K562 (cell line): ENCODE measurements around the gene DPYSL3. TPM values are rescaled to one million over a fixed set of nuclear protein-coding genes. Genes with fewer than 3 reads are reported as not detected.

Experiments used
- ATAC-seq: fragments of 200-7000 bp; cut with Tn5 transposase; 3 replicates; pipeline ENCODE4 v1.9.1; 2020; ENCODE audit warnings: moderate library complexity
- BruUV-seq: library from RNA; stranded (reverse); fragments of 400-500 nt; replicated peaks from 2 replicates; lab custom pipeline; 2021; lab: Mats Ljungman, UMichigan
- CTCF ChIA-PET: fragments of 300-600 bp; formaldehyde crosslinking; extraction: SDS; loops from one replicate; lab custom pipeline; 2021; ENCODE audit warnings: low intra/inter-chr PET ratio; lab: Yijun Ruan, JAX
- POLR2A ChIA-PET: fragments of 300-600, 350-650 bp; sonication (Branson Sonifier 250); formaldehyde crosslinking; extraction: SDS; loops from one replicate; lab custom pipeline; 2021; ENCODE audit warnings: antibody characterized with exemption, inconsistent platforms; lab: Yijun Ruan, JAX
- DNase-seq, 4 experiments: peaks; one replicate each; pipeline versions ENCODE4 v3.0.0 to v3.0.0-alpha.2; 2011 to 2018; ENCODE audit warnings: low spot score in 3 of 4, mixed read lengths in 3 of 4; ENCODE audit errors: extremely low read depth in 1 of 4
- FAIRE-seq: peaks from 2 replicates; lab custom pipeline; 2011; peaks lifted over from hg19 to GRCh38; lab: Jason Lieb, UNC
- H2AFZ ChIP-seq: 2 replicates; pipeline ENCODE4 v1.6.0; 2011; ENCODE audit warnings: low read depth, low read length, control low read depth, inconsistent platforms
- H3K27ac ChIP-seq: fragments of 200-600 bp; 3 replicates; pipeline ENCODE4 v1.8.0; 2011; ENCODE audit warnings: low read depth, mild to moderate bottlenecking, control low read depth, inconsistent platforms, low read length, moderate library complexity, mixed read lengths; ENCODE audit errors: extremely low read depth
- H3K27me3 ChIP-seq, 2 experiments: fragments of 300-600 bp in 1 of 2; 2 replicates in 1 of 2; 3 replicates in 1 of 2; pipeline versions ENCODE4 v1.6.0 to v1.8.0; 2011; ENCODE audit warnings: inconsistent platforms in 2 of 2, low read length in 2 of 2, mild to moderate bottlenecking in 1 of 2, mixed read lengths in 1 of 2, moderate library complexity in 1 of 2; ENCODE audit not compliant: control insufficient read depth in 2 of 2, insufficient read depth in 2 of 2
- H3K36me3 ChIP-seq: fragments of 300-600 bp; 3 replicates; pipeline ENCODE4 v1.8.0; 2011; ENCODE audit warnings: mild to moderate bottlenecking, low read length, inconsistent platforms; ENCODE audit not compliant: control insufficient read depth, insufficient read depth
- H3K4me1 ChIP-seq, 2 experiments: fragments of 200-600 bp in 1 of 2; replicated peaks in 1 of 2; 2 replicates in 1 of 2; 3 replicates in 1 of 2; pipeline versions ENCODE4 v1.5.1 to v1.8.0; 2011; ENCODE audit warnings: inconsistent platforms in 2 of 2, low read length in 2 of 2, mild to moderate bottlenecking in 1 of 2, mixed read lengths in 1 of 2, moderate library complexity in 1 of 2; ENCODE audit not compliant: control insufficient read depth in 2 of 2, insufficient read depth in 2 of 2
- H3K4me2 ChIP-seq: 2 replicates; pipeline ENCODE4 v1.6.1; 2011; ENCODE audit warnings: low read length, control low read depth, inconsistent platforms, mixed read lengths; ENCODE audit not compliant: insufficient read depth
- H3K4me3 ChIP-seq: fragments of 200-600 bp; sonication (generic), shearing (Covaris generic); 2 replicates; pipeline ENCODE4 v1.5.1; 2016; ENCODE audit warnings: control low read depth, inconsistent platforms
- H3K79me2 ChIP-seq: fragments of 200-600 bp; 3 replicates; pipeline ENCODE4 v1.8.0; 2011; ENCODE audit warnings: low read length, inconsistent platforms; ENCODE audit not compliant: control insufficient read depth, insufficient read depth
- H3K9ac ChIP-seq, 2 experiments: 2 replicates each; pipeline versions ENCODE4 v1.6.0 to v1.6.1; 2011; ENCODE audit warnings: low read depth in 2 of 2, low read length in 2 of 2, control low read depth in 1 of 2, inconsistent platforms in 1 of 2, mild to moderate bottlenecking in 1 of 2, mixed read lengths in 1 of 2; ENCODE audit not compliant: insufficient read depth in 1 of 2
- H3K9me1 ChIP-seq: one replicate; pipeline ENCODE4 v1.6.0; 2011; ENCODE audit warnings: inconsistent platforms, mild to moderate bottlenecking, low read length, moderate library complexity; ENCODE audit not compliant: control insufficient read depth, insufficient read depth
- H3K9me3 ChIP-seq: replicated peaks from 2 replicates; pipeline ENCODE4 v1.5.1; 2011; ENCODE audit warnings: low read depth, low read length, inconsistent platforms; ENCODE audit not compliant: control insufficient read depth, insufficient read depth
- H4K20me1 ChIP-seq: replicated peaks from 2 replicates; pipeline ENCODE4 v1.6.1; 2011; ENCODE audit warnings: low read length, inconsistent platforms, mixed read lengths; ENCODE audit not compliant: control insufficient read depth, insufficient read depth
- BACH1 ChIP-seq: fragments of 200-800 bp; sonication (Bioruptor generic); IDR thresholded peaks from 2 replicates; pipeline ENCODE4 v1.6.1; 2016; ENCODE audit warnings: missing genetic modification characterization, missing compliant biosample characterization
- RBM17 ChIP-seq: fragments of 200-400 bp; formaldehyde crosslinking; IDR thresholded peaks from 2 replicates; pipeline ENCODE4 v1.6.1; 2017; ENCODE audit warnings: low read depth, mild to moderate bottlenecking, low read length, borderline replicate concordance
- SIX5 ChIP-seq, 2 experiments: IDR thresholded peaks; 2 replicates each; pipeline ENCODE4 v1.6.1; 2011; ENCODE audit warnings: low read length in 2 of 2, borderline replicate concordance in 1 of 2, low read depth in 1 of 2, mild to moderate bottlenecking in 1 of 2, moderate library complexity in 1 of 2; ENCODE audit not compliant: insufficient read depth in 1 of 2
- TEAD2 ChIP-seq: fragments of 450-650 bp; IDR thresholded peaks from 2 replicates; pipeline ENCODE4 v1.6.1; 2016; ENCODE audit warnings: missing genetic modification characterization, control low read depth, missing compliant biosample characterization
- ZFPM2 ChIP-seq: fragments of 250-450 bp; sonication (Bioruptor Pico); IDR thresholded peaks from 2 replicates; pipeline ENCODE4 v1.5.1; 2022; ENCODE audit warnings: mild to moderate bottlenecking
- ZNF41 ChIP-seq: fragments of 250-450 bp; sonication (Bioruptor Pico); conservative IDR thresholded peaks from 2 replicates; pipeline ENCODE4 v1.4.0; 2020; ENCODE audit warnings: mild to moderate bottlenecking
- WGBS: fragments of 100-300 bp; shearing (Covaris generic); methylation state at CpG from one replicate; pipeline ENCODE4 v1.1.6; 2016; ENCODE audit warnings: low coverage, mixed read lengths; ENCODE audit not compliant: insufficient coverage; ENCODE audit errors: missing lambda C conversion rate; 5-methylcytosine and 5-hydroxymethylcytosine counted together
- in situ Hi-C: fragments of 300-500 bp; cut with MboI; formaldehyde crosslinking; loops from 4 replicates; pipeline ENCODE4 v1.15.0; 2018; ENCODE audit warnings: inconsistent platforms, mixed read lengths
- intact Hi-C: fragments of 100-400 bp; cut with micrococcal nuclease; formaldehyde crosslinking; loops from 2 replicates; pipeline ENCODE4 v1.14.2; 2022
- polyA plus RNA-seq, 8 experiments: library from polyadenylated mRNA; depleted of rRNA in 4 of 8; stranded (reverse) in 5 of 8; unstranded in 3 of 8; fragments of >200 nt; fragmentation: Nextera tagmentation in 2 of 8; fragmentation: Illumina TruSeq in 1 of 8; extraction: Ambion mirVana in 2 of 8; extraction: Trizol in 1 of 8; gene quantifications; 2 replicates each; pipeline versions ENCODE4 v1.2.1 to v1.2.3, GENCODE V29; 2011 to 2014; ENCODE audit warnings: inconsistent platforms in 1 of 8, missing spikeins in 1 of 8
- total RNA-seq, 7 experiments: library from RNA; depleted of rRNA in 6 of 7; stranded (reverse); fragments of >200 nt in 6 of 7; fragmentation: Illumina TruSeq in 2 of 7; extraction: Trizol in 2 of 7; gene quantifications; 2 replicates each; pipeline versions ENCODE4 v1.2.1 to v1.2.3, GENCODE V29; 2011 to 2021; ENCODE audit warnings: low replicate concordance in 1 of 7

DPYSL3 gene
- total and polyA plus RNA-seq, 9 of the 15 experiments (the other 6 are each of a cell fraction or from before 2014, with no cell fraction given), result 0.07 to 0.55 TPM; not detected in 7

DNA sequence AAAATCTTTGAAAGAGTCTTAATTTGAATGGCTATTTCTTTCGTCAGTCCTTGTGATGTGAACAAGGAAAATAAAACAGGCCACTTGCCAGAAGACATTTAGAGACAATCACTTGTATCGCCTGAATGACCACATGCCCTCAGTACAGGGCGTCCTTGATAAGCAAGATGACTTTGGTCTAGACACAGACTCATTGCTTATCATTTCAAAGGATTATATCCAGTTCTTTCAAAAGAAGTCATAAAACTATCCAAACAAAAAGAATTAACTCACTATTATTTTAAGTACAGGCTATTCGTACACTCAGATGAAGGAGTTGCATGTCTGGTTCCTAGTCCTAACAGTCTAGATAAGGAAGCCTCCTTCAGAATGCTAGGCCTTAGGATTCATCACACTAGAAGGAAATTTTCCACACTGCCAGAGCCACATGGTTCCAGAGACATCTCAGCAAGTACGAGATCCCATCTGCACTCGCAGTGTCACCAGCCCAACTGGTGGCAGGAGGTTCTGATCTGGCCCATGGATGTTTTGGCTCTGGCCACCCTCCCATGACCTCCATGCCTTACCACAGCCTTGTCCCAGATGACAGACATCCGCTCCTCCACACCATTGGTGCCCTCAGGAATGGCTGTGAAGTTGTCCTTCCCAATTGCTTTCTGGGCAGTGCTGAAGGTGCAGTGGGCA is 109.6 kb downstream of the DPYSL3 start:
- H3K79me2 ChIP-seq, result no peaks in the 10 kb centered on the region
- H3K9me3 ChIP-seq, result no peaks in the 10 kb centered on the region
- H4K20me1 ChIP-seq, result no peaks in the 10 kb centered on the region
- BruUV-seq, result no TSS peak
- DNase-seq (no peak), ATAC-seq (no peak), FAIRE-seq (no peak)
- 1% methylated on average over 7 of the region's 7 CpGs for WGBS
- no peak overlapping the region for H3K4me2 ChIP-seq
- ChIA-PET POLR2A (no interaction called here), CTCF (no interaction called here)
- no peak overlapping the region for H2AFZ ChIP-seq
- no peaks in the 10 kb centered on the region for H3K36me3 ChIP-seq
- no peak overlapping the region for H3K27ac ChIP-seq
- H3K9me1 ChIP-seq, result no peaks in the 10 kb centered on the region
- no peak overlapping the region for H3K9ac ChIP-seq
- H3K27me3 ChIP-seq, result no peaks in the 10 kb centered on the region
- H3K4me3 ChIP-seq, result no peak overlapping the region
- in situ Hi-C loops (no loop called here), intact Hi-C loops (no loop called here)
- no peak for TF ChIP-seq RBM17
- no peak for TF ChIP-seq BACH1 (tag)
- TF ChIP-seq TEAD2 (tag), result no peak
- TF ChIP-seq ZFPM2 (CRISPR knock-in tag), result no peak
- no peak for TF ChIP-seq SIX5 (IDR thresholded peaks at IDR 0.05; ENCODE audit: borderline replicate concordance in 1 of 2, insufficient read depth in 1 of 2, low read depth in 1 of 2, low read length in 2 of 2)
- TF ChIP-seq ZNF41 (CRISPR knock-in tag), result no peak
- H3K4me1 ChIP-seq, result no peaks in the 10 kb centered on the region
